ENCODE results near the gene OR13F1.

DNA sequence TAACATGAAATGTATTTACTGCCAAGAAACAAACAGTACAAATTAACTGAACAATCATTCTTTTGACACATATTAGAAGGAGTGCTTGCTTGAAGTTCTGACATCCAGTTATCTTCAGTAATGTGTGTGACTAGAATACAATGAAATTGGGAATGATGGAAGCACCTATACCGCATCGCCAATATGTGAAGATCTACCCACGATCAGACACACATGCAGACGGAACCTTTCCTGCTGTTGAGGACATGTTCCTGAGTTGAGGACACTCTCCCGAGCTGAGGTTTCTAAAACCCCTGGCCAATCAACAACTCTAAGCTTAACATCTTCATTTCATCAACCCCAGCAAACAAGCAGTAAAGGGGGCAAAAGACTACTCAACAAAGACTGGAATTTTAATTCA, 32.7 kb downstream of the OR13F1 start, which contains the start of gene OR13C3:
- TF ChIP-seq, protein P1, sequence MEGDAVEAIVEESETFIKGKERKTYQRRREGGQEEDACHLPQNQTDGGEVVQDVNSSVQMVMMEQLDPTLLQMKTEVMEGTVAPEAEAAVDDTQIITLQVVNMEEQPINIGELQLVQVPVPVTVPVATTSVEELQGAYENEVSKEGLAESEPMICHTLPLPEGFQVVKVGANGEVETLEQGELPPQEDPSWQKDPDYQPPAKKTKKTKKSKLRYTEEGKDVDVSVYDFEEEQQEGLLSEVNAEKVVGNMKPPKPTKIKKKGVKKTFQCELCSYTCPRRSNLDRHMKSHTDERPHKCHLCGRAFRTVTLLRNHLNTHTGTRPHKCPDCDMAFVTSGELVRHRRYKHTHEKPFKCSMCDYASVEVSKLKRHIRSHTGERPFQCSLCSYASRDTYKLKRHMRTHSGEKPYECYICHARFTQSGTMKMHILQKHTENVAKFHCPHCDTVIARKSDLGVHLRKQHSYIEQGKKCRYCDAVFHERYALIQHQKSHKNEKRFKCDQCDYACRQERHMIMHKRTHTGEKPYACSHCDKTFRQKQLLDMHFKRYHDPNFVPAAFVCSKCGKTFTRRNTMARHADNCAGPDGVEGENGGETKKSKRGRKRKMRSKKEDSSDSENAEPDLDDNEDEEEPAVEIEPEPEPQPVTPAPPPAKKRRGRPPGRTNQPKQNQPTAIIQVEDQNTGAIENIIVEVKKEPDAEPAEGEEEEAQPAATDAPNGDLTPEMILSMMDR (IDR thresholded peaks at IDR 0.05): no peak
- TF ChIP-seq POLR2A (IDR thresholded peaks at IDR 0.05): no peak

All from heart left ventricle (tissue), 13 donors.